GM12878 (cell line): ENCODE measurements around the gene RPS6KA4. TPM values are rescaled to one million over a fixed set of nuclear protein-coding genes. Genes with fewer than 3 reads are reported as not detected.
A peak's percentile ranks its signal among the peaks of the same experiment; 100 is the strongest.

Source experiments
- BCLAF1 ChIP-seq: fragments of 450-650 bp; IDR thresholded peaks from 2 replicates; pipeline ENCODE4 v1.6.1; 2017; ENCODE audit warnings: antibody characterized with exemption, mild to moderate bottlenecking, moderate library complexity
- CTCF ChIP-seq, 3 experiments: IDR thresholded peaks in 2 of 3; conservative IDR thresholded peaks in 1 of 3; 2 replicates each; pipeline ENCODE4 v1.5.1; 2011; ENCODE audit warnings: low read depth in 3 of 3, low read length in 3 of 3, mild to moderate bottlenecking in 3 of 3, control low read depth in 2 of 3, moderate library complexity in 2 of 3, inconsistent platforms in 1 of 3, mixed read lengths in 1 of 3; ENCODE audit not compliant: control insufficient read depth in 2 of 3, insufficient read depth in 1 of 3; ENCODE audit errors: extremely low read depth in 1 of 3
- E4F1 ChIP-seq: fragments of 450-650 bp; IDR thresholded peaks from 2 replicates; pipeline ENCODE4 v1.6.1; 2018; ENCODE audit warnings: borderline replicate concordance, mild to moderate bottlenecking; ENCODE audit not compliant: partially characterized antibody
- HDGF ChIP-seq: fragments of 450-650 bp; IDR thresholded peaks from 2 replicates; pipeline ENCODE4 v1.6.1; 2016; ENCODE audit warnings: antibody characterized with exemption
- KAT2A ChIP-seq: conservative IDR thresholded peaks from 2 replicates; pipeline ENCODE4 v1.6.1; 2011; ENCODE audit warnings: low read depth, low read length; ENCODE audit not compliant: control insufficient read depth
- MLLT1 ChIP-seq: fragments of 450-650 bp; IDR thresholded peaks from 2 replicates; pipeline ENCODE4 v1.6.1; 2016; ENCODE audit warnings: mild to moderate bottlenecking
- NBN ChIP-seq: fragments of 450-650 bp; IDR thresholded peaks from 2 replicates; pipeline ENCODE4 v1.6.1; 2016
- NFYB ChIP-seq: IDR thresholded peaks from 2 replicates; pipeline ENCODE4 v1.6.1; 2011; ENCODE audit warnings: low read depth, mild to moderate bottlenecking, low read length, improper control_type of control experiment, moderate library complexity; ENCODE audit not compliant: insufficient read depth
- PML ChIP-seq: IDR thresholded peaks from 2 replicates; pipeline ENCODE4 v1.6.1; 2012; ENCODE audit warnings: low read length, inconsistent platforms
- POU2F2 ChIP-seq: IDR thresholded peaks from 3 replicates; pipeline ENCODE4 v1.6.1; 2011; ENCODE audit warnings: low read depth, mild to moderate bottlenecking, low read length, borderline replicate concordance
- RB1 ChIP-seq: fragments of 450-650 bp; formaldehyde crosslinking; IDR thresholded peaks from 2 replicates; pipeline ENCODE4 v1.6.1; 2017; ENCODE audit warnings: mild to moderate bottlenecking, borderline replicate concordance
- SIN3A ChIP-seq: IDR thresholded peaks from 2 replicates; pipeline ENCODE4 v1.6.1; 2012; ENCODE audit warnings: low read depth, low read length, improper control_type of control experiment
- SIX5 ChIP-seq: IDR thresholded peaks from 2 replicates; pipeline ENCODE4 v1.6.1; 2011; ENCODE audit warnings: mild to moderate bottlenecking, low read depth, low read length, moderate library complexity; ENCODE audit not compliant: severe bottlenecking
- TBL1XR1 ChIP-seq: IDR thresholded peaks from 2 replicates; pipeline ENCODE4 v1.6.1; 2012; ENCODE audit warnings: low read depth, low read length, improper control_type of control experiment
- TCF12 ChIP-seq: IDR thresholded peaks from 2 replicates; pipeline ENCODE4 v1.6.1; 2011; ENCODE audit warnings: low read depth, mild to moderate bottlenecking, low read length
- ZBTB11 ChIP-seq: fragments of 450-650 bp; formaldehyde crosslinking; IDR thresholded peaks from 2 replicates; pipeline ENCODE4 v1.5.0; 2022; ENCODE audit warnings: mild to moderate bottlenecking, missing genetic modification characterization
- polyA plus RNA-seq, 11 experiments: library from polyadenylated mRNA; depleted of rRNA in 4 of 11; unstranded in 6 of 11; stranded (reverse) in 5 of 11; fragments of >200 nt; fragmentation: Nextera tagmentation in 4 of 11; fragmentation: Illumina TruSeq in 1 of 11; extraction: Ambion mirVana in 4 of 11; extraction: Trizol in 1 of 11; gene quantifications; 1 replicate in 1 of 11; 2 replicates in 10 of 11; pipeline versions ENCODE4 v1.2.1 to v1.2.3, GENCODE V29; 2011 to 2016; ENCODE audit warnings: inconsistent platforms in 2 of 11, missing spikeins in 2 of 11, low read depth in 1 of 11
- total RNA-seq, 4 experiments: library from RNA; depleted of rRNA in 3 of 4; stranded (reverse); fragments of >200 nt in 3 of 4; fragmentation: Illumina TruSeq in 1 of 4; extraction: Trizol in 1 of 4; gene quantifications; 2 replicates each; pipeline versions ENCODE4 v1.2.1 to v1.2.3, GENCODE V29; 2013 to 2021

RPS6KA4 gene
- total and polyA plus RNA-seq, 10 of the 15 experiments (the other 5 are each of a cell fraction or from before 2014, with no cell fraction given), result 0.34 to 32.6 (median 11.3) TPM

- TF ChIP-seq CTCF (IDR thresholded peaks at IDR 0.05 in 2 of 3, conservative IDR thresholded peaks at IDR 0.05 in 1 of 3; ENCODE audit: control insufficient read depth in 2 of 3, extremely low read depth in 1 of 3, insufficient read depth in 1 of 3, low read depth in 3 of 3, low read length in 3 of 3) (peak; percentile 41 to 91 (median 41); a peak in 5 of 6 replicates), HDGF (peak; percentile 22; the same call in 1 of the 2 replicates), SIN3A (no peak), POU2F2 (no peak), E4F1 (no peak), ZBTB11 (no peak), BCLAF1 (no peak), SIX5 (no peak), KAT2A (no peak), NFYB (no peak), RB1 (no peak; the same call in 1 of the 2 replicates), NBN (peak; percentile 62), PML (no peak), TCF12 (0 out of 2 replicates have a peak, but pooled peaks have one; percentile 37), TBL1XR1 (no peak), MLLT1 (peak; percentile 63)
Observed at GRCh38 chr11:64317961-64318765, 40.8 kb upstream of the RPS6KA4 start, which contains the start of gene PRDX5 (continued).
